Non-pigmented ciliary epithelial cell (primary cell): Measurements from ENCODE around the gene EBPL.

Experiments
- DNase-seq: peaks from one replicate; pipeline ENCODE4 v3.0.0-alpha.2; 2010; ENCODE audit warnings: low read depth

EBPL gene

DNA sequence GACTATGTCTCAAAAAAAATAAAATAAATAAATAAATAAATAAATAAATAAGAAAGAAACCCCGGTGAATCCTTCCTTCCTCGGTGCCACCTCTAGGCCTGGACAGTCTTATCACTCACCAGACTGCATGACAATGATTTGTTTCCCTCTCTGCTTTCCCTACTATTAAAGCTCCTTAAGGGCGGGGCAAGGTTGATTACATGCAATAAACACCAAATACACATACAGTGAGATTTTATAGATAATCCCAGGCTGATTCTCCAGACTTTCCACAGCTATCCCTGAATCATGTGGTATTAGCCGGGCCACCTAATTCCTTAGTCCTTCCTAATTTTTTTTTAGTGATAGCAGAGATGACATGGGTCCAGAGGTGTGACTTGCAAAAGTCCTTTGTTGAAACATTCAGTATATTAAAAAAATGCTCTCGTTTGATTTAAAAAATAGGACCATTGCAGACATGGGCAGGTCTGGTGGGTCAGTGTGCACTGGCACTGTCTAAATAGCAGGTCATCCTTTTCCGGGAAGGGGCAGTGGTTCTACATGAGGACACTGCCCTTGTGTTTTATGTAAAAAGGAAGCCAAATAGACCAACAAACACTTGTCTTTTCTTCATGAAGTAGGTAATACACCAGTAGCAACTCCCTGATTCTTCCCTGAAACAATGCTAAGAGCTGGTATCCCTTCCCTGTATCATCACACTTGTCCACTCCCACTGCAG is 14.5 kb downstream of the EBPL start:
- no peak for DNase-seq

GRCh38 chr13:49670828-49671227 is 20.5 kb downstream of the EBPL start:
- DNase-seq: no peak

GRCh38 chr13:49669735-49670309 is 21.5 kb downstream of the EBPL start:
- DNase-seq: no peak

DNA sequence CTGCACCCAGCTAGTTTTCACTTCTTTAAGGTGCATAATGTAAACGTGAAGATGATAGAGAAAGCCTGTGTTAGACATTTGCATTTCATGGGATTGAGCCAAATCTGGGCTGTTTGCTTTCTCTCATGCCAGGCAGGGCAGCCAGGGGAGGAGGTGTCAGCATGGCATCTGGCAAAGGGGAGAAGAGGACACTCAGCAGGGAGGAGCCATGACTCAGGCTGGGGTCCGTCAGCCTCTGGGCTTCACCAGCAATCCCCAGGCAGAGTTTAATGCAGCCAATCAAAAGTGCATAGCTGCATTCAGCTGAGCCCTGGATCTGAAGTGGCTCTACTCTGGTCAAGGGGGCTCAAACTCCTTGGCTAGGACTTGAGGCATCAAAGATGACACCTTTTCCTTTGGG is 23.5 kb downstream of the EBPL start:
- DNase-seq: no peak

DNA sequence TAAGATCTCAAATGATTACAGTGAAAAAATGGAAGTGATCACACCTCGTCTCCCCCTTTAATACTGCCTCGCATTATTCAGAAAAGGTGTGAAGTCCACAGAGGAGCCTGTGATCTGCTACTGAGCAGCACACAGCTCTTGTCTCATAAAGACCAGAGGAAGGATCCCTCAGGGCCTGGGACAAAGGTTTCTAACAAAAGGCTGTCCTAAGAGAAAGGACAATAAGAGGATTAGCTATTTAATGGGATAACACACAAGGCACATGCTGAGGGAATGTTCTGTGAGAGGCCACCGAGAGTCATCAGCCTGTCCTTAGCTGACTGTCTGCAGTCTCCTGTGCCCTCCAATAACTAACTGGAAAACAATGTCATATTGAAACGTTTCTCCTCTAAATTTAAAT is 26.7 kb downstream of the EBPL start:
- DNase-seq: no peak

DNA sequence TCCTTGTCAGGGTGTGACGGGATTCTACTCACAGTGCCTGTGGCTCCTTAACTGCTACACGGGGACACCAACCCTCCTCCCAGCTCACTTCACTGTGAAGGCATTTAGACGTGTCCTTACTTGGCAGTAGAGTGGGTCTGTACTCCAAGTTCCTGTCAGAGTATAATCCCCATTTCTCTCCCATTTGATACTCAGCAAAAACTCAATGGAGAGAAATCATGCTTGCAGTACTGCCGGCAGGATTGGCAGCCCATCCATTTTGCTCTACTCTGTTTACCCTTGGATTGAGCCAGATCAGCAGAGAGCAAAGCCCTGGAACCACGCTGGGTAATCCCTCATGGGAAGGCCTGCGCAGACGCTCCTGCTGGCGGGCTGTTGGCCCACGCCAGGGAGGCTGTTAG is 34.0 kb downstream of the EBPL start:
- no peak for DNase-seq

DNA sequence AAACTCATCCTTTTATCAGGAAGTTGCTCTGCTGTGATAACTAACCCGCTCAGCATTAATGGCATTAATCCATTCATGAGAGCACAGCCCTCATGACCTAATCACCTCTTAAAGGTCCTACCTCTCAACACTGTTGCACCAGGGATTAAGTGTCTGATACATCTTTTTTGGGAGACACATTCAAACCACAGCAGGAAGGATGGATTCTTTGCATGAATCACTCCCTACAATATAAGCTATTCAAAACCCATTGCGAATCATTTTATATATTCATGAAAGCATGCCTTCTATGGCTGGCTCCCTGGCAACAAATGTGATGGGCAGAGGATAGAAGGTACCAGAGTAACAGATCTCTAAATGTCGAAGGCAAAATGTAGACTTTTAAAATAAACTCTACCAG is 35.4 kb downstream of the EBPL start:
- DNase-seq: no peak

DNA sequence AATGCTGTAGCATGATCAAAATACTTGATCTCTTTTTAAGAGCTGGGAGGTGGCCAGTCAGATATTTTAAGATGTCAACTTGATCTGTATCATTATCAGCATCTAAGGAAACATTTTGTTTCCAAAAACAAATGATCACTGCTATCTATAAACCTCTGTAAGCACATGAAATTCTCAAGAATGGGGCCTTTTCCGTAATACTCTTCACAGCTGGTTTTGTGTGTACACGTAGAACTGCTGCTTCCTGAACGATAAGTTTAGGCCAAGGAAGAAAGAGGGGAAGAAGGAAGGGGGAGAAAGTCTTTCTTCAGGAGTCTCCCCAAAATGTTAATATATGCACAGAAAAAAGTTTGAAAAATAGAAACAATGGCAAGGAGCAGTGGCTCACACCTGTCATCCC is 37.3 kb downstream of the EBPL start:
- no peak for DNase-seq

- no peak for DNase-seq
Measured at GRCh38 chr13:49653478-49653877, 37.8 kb downstream of the EBPL start.

DNA sequence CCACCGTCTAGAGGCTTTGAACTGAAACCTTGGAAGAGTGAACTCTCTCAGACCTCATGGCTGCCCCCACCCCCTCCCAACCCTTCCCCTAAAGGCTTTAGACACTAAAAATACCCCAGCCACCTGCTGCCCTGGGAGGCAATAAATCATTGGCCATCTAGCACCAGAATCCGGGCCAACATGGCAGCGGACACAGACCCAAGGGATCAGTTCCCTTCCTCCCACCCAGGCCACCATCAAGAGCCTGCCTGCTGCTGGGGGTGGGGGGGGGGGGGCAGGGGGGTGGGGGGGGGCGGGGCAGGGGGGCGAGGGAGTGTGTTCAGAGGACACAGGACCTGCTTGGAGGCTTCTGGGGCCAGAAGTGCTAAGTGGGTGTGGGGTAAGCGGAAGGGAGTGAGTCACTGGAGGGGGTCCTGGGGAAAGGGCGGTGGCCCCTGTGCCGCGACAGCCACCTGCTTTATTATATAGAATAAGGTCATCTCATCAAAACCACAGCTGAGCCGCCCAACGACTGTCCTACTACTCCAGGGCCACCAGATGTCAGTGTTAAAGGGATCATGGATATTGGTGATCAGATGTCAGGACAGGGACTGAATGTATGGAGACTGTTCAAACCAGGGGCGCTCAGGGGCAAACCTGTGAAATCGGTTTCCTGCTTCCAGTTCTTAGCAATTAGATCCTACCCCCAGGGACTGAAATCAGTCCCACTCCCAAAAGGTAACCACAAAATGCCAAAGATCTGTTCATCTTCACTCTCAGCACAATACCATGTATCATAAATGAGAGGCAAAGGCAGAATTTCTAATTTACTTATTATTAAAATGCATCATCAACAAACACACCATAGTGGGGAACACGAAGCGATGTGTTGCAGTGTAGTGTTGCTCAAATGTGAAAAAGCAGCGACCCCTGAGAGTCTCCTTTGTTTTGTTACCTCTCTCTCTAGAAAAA is 38.7 kb downstream of the EBPL start:
- DNase-seq: no peak

GRCh38 chr13:49651570-49652354 is 39.5 kb downstream of the EBPL start:
- no peak for DNase-seq

GRCh38 chr13:49649963-49650312 is 41.3 kb downstream of the EBPL start:
- DNase-seq: no peak

DNA sequence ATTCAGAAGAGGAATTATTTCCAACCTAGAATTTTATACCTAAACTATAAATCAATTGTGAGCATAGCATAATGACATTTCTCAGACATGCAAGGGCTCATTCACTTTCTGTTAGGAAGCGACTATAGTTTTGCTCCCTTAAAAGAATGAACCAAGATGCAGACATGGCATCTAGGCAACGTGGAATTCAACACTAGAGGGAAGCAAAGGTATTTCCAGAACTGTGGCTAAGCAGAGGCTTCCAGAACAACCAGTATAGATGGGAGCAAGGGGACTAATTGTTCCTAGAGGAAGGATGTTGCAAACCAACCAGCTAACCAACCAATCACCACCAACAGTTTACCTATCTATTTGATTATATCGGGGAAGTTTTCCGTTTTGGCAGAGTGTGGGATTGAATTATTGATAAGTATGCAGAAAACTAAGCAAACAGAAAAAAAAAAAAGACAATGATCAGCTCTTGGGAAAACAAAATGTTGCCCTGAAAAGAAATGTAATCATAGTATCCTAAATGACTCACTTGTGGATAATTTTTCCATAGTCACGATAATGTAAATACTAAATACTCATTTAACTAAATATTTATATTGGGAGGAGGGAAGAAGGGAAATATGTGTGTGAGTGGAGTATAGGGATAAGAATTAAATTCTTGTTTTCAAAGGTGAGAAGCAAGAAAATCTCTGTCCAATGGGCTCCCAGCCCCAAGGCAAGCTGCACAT is 41.9 kb downstream of the EBPL start:
- DNase-seq: no peak

DNA sequence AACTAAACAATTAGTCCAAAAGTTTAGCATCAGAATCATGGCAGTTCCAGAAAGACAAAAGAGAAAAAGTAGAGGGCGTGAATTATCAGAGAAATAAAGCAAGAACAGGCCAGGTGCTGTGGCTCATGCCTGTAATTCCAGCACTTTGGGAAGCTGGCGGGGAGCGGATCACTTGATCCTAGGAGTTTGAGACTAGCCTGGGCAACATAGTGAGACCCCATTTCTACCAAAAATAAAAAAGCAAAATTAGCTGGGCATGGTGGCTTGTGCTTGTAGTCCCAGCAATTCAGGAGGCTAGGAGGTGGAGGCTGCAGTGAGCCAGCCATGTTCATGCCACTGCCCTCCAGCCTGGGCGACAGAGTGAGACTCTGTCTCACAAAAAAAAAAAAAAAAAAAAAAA is 44.6 kb downstream of the EBPL start:
- DNase-seq: no peak

DNA sequence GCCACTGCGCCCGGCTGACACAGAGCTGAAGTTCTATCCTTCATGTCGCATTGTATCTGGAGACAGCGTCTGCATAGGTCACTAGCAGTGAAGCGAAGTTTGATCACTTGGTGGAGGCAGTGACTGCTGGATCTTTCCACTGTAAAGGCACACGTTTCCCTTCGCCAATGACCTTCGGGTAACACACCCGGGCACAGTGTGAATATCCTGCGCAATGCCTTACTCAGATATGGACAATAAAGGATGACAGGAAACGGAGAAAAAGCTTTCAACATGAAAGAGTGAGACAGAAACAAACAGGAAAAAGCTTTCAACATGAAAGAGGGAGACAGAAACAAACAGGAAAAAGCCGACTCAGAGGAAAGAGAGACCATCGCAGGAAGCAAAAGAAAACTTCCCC is 45.8 kb downstream of the EBPL start:
- DNase-seq: no peak

- no peak for DNase-seq
Measured at GRCh38 chr13:49643035-49643646, 48.1 kb downstream of the EBPL start.

DNA sequence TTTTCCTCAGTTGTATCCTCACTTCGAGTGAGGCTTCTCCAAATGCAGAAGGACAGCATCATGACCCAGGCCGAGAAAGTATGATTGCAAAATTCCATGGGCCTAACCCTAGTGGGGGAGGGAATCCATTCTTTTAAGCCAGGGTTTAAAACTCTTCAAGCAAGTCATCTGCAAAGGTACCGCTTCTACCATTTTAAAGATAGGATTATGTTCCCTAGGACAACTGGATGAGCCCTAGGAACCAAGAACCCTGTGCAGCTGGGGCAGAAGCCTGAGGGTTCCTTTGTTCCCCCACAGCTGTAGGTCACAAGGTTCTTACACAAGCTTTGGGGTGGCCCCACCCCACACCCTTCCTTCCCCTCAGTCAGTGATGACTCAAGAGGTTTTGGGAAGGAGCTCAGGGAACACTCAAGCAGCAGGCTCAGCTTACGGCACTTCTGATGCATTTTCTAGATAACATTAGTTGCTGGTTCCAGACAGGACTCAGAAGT is 49.4 kb downstream of the EBPL start:
- peak; percentile 72 for DNase-seq

DNA sequence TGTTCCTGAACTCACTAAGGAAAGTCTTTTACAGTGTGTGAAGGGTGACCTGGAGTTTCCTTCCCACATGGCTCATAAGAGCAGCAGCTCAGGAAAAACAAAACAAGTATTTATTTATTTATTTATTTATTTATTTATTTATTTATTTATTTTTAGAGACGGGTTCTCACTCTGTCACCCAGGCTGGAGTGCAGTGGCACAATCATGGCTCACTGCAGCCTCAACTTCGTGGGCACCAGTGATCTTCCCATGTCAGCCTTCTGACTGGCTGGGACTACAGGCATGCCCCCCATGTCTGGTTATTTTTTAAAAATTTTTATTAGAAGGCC is 52.6 kb downstream of the EBPL start:
- DNase-seq: no peak

DNA sequence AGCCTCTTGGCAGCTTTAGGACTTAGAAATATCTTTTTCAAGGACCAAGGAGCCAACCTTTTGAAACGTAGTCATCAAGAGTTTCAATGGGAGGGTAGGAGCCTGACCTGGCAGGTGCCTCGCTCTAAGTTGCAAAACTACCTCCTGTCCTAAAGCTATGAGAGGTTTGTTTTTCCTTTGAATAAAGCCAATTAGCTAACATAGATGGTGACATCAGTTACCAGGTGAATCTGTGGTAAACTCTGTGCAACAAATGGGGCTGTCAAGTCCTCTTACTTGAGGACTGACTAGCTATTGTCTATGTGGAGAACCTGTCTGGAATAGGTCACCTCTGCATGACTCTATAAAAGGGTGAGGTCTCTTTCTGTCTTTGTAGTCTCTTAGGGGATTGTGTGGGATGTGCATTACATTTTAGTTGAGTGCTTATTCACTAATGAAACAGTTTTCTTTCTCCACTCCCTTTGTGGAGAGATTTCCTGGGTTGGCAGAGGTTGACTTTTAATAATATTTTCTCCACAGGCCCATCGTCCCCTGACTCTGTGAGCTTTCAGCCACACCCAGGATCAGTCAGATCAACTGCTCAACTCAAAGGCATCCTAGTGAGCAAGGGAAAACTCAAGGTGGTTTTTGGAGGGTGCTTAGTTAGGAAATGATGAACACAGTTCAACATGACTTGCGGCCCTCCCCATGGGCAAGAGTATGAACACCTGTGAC is 53.1 kb downstream of the EBPL start:
- no peak for DNase-seq

DNA sequence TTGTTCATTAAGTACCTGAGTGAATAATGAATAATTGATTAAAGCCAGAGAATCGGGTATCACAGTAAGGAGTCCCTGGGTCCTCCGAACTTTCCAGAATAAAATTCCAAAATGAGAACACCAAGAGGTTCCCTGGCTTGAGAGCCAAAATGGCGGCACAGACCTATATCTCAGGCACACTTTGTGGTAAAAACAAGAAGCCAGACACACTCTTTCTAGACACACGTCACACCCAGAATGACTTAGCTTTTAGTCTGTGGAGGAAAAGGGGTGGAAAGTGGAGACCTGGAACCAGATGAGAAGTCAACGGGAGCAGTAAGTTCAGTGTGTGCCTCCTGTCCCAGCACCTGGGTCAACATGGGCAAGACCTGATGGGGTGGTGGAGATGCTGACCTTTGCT is 54.6 kb downstream of the EBPL start:
- DNase-seq: no peak
